OCI-LY1 (cell line): ENCODE results near the gene SPESP1.

Experiments used
- CTCF ChIP-seq: fragments of 200-600 bp; sonication (generic), shearing (Covaris generic); IDR thresholded peaks from 2 replicates; pipeline ENCODE4 v1.5.1; 2017; ENCODE audit warnings: mild to moderate bottlenecking, antibody characterized with exemption, low read length, moderate library complexity, mixed read lengths
- EZH2 ChIP-seq: fragments of 200-600 bp; sonication (generic), shearing (Covaris generic); IDR thresholded peaks from 2 replicates; pipeline ENCODE4 v1.8.0; 2017; ENCODE audit warnings: borderline replicate concordance, mixed run types, mild to moderate bottlenecking, antibody characterized with exemption, low read length, moderate library complexity, mixed read lengths

GRCh38 chr15:68987676-68988075 is 57.4 kb downstream of the SPESP1 start:
- no peak for TF ChIP-seq CTCF
- TF ChIP-seq EZH2, result no peak
